Uterus (tissue), 2 donors: ENCODE results near the gene CCL5.

Experiments
- CTCF ChIP-seq, 4 experiments: fragments of 200-600 bp in 2 of 4; fragments of 450-650 bp in 2 of 4; sonication (generic) in 2 of 4; IDR thresholded peaks; one replicate each; pipeline ENCODE4 v1.5.1; 2016 to 2019; ENCODE audit warnings: antibody characterized with exemption in 4 of 4, mild to moderate bottlenecking in 2 of 4, moderate library complexity in 1 of 4
- POLR2A ChIP-seq, 2 donors: fragments of 450-650 bp; IDR thresholded peaks; one replicate each; pipeline ENCODE4 v1.6.1; 2016; ENCODE audit warnings: antibody characterized with exemption in 2 of 2, mild to moderate bottlenecking in 1 of 2, moderate library complexity in 1 of 2

GRCh38 chr17:35889241-35889640 is 9.1 kb upstream of the CCL5 start:
- TF ChIP-seq CTCF (IDR thresholded peaks at IDR 0.05), result no peak
- no peak for TF ChIP-seq POLR2A (IDR thresholded peaks at IDR 0.05)
